ENCODE results near the gene DDC. TPM values are rescaled to one million over a fixed set of nuclear protein-coding genes. Genes with fewer than 3 reads are reported as not detected.

The DDC gene
- total and polyA plus RNA-seq, 2 donors (not counting 3 experiments of a cell fraction or from before 2014, with no cell fraction given) = not detected

GRCh38 chr7:50552921-50553320 lies 12.3 kb downstream of the DDC start:
- H3K9me3 ChIP-seq (replicated peaks; ENCODE audit: control insufficient read depth, insufficient read depth, low read length) = no peaks in the 10 kb centered on the region
- no peaks in the 10 kb centered on the region for H3K36me3 ChIP-seq (ENCODE audit: control insufficient read depth in 2 of 2, extremely low read depth in 1 of 2, insufficient read depth in 2 of 2, low read length in 2 of 2)
- H3K27ac ChIP-seq (ENCODE audit: insufficient read depth, low read depth, low read length) = no peak overlapping the region
- H3K4me3 ChIP-seq (replicated peaks in 1 of 3; ENCODE audit: insufficient read depth in 1 of 3, low read depth in 1 of 3, low read length in 3 of 3) = no peak overlapping the region
- POLR2A ChIA-PET = no interaction called here
- dilution Hi-C loops (cut with MboI; ENCODE audit: extremely low pct_ligation_motif_present, low sequenced_read_pairs) (no loop called here), intact Hi-C loops (cut with micrococcal nuclease) (no loop called here)
- DNase-seq (ENCODE audit: low read depth, low spot score) = peak; percentile 46
- H3K4me2 ChIP-seq (ENCODE audit: insufficient read depth, low read length) = no peak overlapping the region
- H3K27me3 ChIP-seq (ENCODE audit: control insufficient read depth in 2 of 2, insufficient read depth in 2 of 2, low read length in 2 of 2) = peaks cover 7 to 8% of the 10 kb centered on the region in 2 experiments
- H3K9ac ChIP-seq (replicated peaks; ENCODE audit: extremely low read depth, insufficient read depth, low read length) = no peak overlapping the region
- BruUV-seq (replicated peaks) = no TSS peak
- CTCF ChIA-PET = no interaction called here
- no peaks in the 10 kb centered on the region for H3K4me1 ChIP-seq (ENCODE audit: control insufficient read depth, extremely low read depth, insufficient read depth, low read length)
- TF ChIP-seq MYC (IDR thresholded peaks at IDR 0.05; ENCODE audit: low read depth, low read length) (no peak), MAX (IDR thresholded peaks at IDR 0.05; ENCODE audit: insufficient read depth, insufficient read length) (no peak), POLR2A (IDR thresholded peaks at IDR 0.05; ENCODE audit: low read depth, low read length) (no peak), CTCF (IDR thresholded peaks at IDR 0.05; ENCODE audit: extremely low read depth in 1 of 2, insufficient read depth in 1 of 2, low read depth in 1 of 2, low read length in 2 of 2) (no peak), GATA2 (IDR thresholded peaks at IDR 0.05; ENCODE audit: insufficient read depth, insufficient read length, low read depth, low read length) (no peak), JUN (IDR thresholded peaks at IDR 0.05; ENCODE audit: borderline replicate concordance, insufficient read depth, insufficient read length, low read depth) (no peak), FOS (IDR thresholded peaks at IDR 0.05; ENCODE audit: borderline replicate concordance, insufficient read depth, low read length) (no peak), POLR2AphosphoS5 (IDR thresholded peaks at IDR 0.05; ENCODE audit: insufficient read depth, low read depth, low read length) (no peak), EZH2 (IDR thresholded peaks at IDR 0.05; ENCODE audit: borderline replicate concordance, low read depth, low read length, severe bottlenecking) (no peak)
- no peaks in the 10 kb centered on the region for H4K20me1 ChIP-seq (replicated peaks; ENCODE audit: control insufficient read depth, extremely low read depth, insufficient read depth, low read length)
- peak; percentile 44 for FAIRE-seq
- H2AFZ ChIP-seq (ENCODE audit: low read depth, low read length) = no peak overlapping the region
- H3K9me1 ChIP-seq (replicated peaks; ENCODE audit: control insufficient read depth, extremely low read depth, insufficient read depth, low read length) = no peaks in the 10 kb centered on the region
- no peaks in the 10 kb centered on the region for H3K79me2 ChIP-seq (ENCODE audit: control insufficient read depth, insufficient read depth, low read length)
